Measurements from ENCODE around the gene ZFHX2.

The ZFHX2 gene

GRCh38 chr14:23572524-23572828 is 20.9 kb upstream of the ZFHX2 start:
- no peak for DNase-seq

DNA sequence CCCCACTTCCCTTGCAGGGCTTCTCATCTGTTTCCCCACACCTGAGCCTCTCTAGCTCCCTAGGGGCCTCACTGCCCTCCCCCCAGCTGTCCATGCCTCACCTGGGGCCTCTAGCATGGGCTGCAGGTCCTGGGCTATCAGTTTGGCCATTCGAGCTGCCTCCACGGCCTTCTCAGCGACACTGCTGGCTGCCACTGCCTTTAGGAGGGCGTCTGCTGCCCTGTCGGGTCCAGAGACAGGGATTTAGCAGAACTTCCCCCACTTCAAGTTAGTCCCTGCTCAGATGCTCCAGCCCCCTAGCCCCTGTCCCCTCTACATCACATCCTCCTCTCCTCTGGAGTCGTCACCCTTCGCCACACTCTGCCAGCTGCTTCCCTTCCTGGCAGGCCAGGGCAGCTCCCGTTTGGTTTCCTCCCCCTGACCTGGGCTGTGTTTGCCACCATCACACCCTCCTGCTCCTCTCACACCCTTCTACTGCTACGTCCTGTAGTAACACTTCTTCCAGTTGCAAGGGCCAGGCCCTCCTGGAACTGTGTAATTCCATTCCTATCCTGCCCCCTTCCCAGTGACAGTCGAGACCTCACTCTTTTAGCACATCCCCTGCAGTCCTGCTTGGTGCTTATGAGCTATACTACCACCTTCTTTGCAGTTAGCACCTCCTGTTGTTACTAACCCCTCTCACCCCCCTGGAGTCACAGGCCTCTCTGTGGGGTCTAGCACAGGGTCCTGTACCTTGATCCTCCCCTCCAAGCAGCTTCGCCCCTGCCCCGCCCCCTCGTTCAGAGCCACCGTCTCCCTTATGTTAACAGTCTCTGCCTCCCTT is 20.3 kb upstream of the ZFHX2 start:
- DNase-seq, result peak; percentile 13

DNA sequence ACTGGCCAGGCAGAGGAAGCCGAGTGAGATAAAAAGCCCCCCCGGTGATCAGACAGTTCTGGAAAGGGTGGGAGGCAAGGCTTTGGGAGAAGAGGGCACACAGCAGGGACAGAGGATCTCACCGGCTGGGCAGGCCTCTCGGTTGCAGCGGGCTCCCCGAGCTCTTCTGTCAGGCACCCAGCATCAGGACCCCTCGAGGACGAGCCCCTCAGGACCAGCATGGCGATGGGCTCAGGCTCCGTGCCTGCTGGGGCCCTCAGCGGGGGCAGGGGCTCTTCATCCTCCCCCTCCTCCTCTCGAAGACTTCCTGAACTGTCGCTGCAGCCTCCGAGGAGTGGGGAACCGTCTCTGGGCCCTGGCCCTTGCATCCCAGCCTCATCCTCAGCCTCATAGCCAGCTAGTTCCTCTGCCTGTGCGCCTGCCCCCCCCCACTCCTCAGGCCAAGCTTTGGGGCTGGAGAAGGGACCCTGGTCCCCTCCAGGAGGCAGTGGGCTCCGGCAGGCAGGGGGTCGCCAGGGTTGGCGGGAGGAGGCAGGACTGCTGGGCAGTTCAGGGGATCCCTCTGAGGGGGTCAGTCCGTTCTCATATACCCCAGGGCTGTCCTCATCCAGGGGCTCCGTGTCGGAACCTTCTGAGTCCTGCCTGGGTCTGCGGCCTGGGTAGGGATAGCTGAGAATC is 19.4 kb upstream of the ZFHX2 start:
- DNase-seq, result no peak

- peak; percentile 95 for DNase-seq
These were observed 18.0 kb upstream of the ZFHX2 start for GRCh38 chr14:23569443-23570151.

- DNase-seq, result peak; percentile 22
These were observed 17.2 kb upstream of the ZFHX2 start for GRCh38 chr14:23568600-23569331.

DNA sequence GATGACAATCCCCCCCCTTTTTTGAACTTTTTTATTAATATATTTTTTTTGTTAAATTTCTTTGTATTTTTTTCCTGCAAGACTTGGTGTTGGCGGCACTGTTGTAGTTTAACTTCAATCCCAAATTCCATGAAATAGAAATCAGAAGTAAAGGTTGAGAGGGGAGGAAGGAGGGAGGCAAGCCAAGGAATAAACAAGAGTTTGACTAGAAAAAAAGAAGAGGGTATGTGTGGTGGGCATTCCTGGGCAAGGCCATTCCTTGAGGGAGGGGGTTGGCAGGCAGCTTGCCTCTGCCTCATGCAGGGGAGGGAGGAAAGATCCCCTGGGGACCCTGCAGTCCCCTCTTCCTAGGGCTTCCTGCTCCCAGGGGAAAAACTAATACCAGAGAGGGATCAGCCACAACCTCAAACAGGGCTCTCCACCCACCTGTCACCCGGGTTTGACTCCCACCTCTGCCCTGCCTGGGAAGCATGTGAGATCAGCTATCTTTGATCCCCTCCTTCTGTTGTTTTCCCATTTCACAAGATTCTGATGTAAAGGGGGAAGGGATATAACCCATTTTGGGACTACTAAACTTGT is 16.5 kb upstream of the ZFHX2 start:
- DNase-seq, result peak; percentile 44

DNA sequence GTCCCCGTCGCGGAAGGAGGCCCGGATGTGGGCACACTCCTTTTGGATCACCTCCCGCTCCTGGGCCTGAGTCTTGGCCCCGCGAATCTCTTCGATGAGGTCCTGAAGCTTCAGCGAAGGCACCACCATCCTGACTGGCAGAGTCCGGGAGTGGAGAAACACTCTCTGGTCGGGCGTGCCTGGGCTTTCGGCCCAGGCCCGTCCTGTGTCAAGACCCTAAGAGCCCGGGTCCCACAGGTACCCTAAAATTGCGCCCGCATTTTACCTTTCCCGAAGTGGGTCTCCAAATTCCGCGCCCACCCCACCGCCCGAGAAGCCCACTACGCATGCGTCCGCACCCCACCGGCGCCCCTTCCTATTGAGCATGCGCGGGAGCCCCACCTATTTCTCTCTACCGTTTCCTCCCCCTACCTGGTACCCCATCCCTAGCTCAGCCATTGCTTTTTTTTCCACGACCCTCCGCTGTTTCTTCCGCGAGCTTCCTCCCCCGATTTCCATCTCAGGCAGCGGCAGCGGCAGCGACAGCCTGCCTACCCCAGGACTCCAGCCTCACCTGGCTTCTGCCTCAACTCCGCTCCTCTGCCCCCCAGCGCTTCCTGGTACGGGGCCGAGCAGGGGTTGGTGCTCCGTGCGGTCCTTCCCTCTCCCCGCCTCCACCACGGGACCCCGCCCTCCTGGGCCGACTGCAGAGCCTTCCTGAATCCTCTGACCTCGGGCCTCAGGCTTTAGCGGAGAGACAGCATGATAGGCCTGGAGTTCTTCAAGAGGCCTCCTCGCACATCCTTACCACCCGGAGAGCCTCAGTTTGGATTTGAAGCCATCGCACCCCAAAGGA is 15.8 kb upstream of the ZFHX2 start, which contains the start of gene AP1G2:
AP1G2 (minus strand) TSS at position 606 of the 835 bp plus-strand sequence; CDS start at position 129, 477 bp downstream.
- peak; percentile 85 for DNase-seq

DNA sequence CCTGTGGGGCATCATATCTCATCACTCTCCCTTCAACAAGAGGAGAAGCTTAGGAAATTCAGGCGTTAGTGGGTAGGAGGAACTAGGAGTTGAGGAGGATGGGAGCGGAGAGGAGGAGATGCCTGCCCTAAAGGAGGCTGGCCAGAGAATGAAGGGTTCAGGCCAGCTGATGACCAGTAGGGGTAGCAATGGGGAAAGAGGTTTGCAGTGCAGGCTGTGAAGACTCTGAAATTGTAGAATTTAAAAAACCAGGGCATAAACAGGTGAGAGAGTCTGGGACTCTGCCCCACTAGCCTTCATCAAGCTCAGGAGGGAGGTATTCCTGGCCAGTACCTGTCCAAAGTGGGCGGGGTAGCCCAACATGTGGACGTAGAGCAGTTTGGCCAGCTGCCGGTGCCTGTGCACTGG is 15.2 kb upstream of the ZFHX2 start:
- no peak for DNase-seq

- no peak for DNase-seq
These were observed 14.7 kb upstream of the ZFHX2 start for GRCh38 chr14:23566112-23566777.

DNA sequence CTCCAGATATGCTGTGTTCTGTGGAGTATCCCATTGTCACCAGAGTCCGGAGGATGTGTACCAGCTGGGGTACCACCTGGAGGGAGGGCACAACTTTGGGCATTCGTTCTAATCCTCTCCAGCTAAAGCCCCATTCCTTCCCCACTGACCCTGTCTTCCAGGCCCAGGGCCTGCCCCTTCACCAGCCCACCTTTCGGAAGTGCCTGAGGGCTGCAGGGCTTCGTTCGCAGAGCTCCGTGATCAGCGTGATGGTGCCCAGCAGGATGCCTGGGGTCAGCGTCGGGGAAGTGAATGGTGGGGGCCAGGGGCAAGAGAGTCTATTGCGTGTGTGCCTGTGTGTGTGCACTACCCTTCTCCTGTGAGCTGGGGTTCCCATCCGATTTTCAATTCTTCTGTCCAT is 14.1 kb upstream of the ZFHX2 start:
- no peak for DNase-seq

GRCh38 chr14:23564876-23565275 is 13.3 kb upstream of the ZFHX2 start:
- no peak for DNase-seq

GRCh38 chr14:23564181-23564812 is 12.7 kb upstream of the ZFHX2 start:
- DNase-seq, result no peak

- DNase-seq, result no peak
These were observed 12.1 kb upstream of the ZFHX2 start for GRCh38 chr14:23563473-23564180.

- DNase-seq, result peak; percentile 70
These were observed 11.4 kb upstream of the ZFHX2 start for GRCh38 chr14:23562822-23563472.

- DNase-seq, result no peak
These were observed 10.6 kb upstream of the ZFHX2 start for GRCh38 chr14:23561873-23562821.

DNA sequence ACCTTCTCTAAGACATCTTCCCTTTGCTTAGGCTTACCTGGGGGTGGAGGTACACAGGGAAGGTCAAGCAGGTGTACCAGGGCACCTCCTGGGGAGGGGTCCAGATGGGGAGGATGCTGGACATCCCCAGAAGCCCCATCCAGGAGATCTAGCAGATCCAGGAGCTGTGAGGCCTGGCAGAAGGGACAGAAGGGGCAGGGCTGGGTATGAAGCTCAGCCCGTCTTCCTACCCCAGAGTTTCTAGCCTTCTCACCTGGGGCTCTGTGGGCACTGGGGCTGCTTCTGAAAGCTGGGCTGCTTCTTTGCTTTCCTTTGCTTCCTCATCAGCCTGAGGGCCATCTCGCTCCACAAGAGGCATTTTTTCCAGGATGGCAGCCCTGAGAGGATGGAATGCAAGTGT is 9.7 kb upstream of the ZFHX2 start:
- DNase-seq, result no peak

DNA sequence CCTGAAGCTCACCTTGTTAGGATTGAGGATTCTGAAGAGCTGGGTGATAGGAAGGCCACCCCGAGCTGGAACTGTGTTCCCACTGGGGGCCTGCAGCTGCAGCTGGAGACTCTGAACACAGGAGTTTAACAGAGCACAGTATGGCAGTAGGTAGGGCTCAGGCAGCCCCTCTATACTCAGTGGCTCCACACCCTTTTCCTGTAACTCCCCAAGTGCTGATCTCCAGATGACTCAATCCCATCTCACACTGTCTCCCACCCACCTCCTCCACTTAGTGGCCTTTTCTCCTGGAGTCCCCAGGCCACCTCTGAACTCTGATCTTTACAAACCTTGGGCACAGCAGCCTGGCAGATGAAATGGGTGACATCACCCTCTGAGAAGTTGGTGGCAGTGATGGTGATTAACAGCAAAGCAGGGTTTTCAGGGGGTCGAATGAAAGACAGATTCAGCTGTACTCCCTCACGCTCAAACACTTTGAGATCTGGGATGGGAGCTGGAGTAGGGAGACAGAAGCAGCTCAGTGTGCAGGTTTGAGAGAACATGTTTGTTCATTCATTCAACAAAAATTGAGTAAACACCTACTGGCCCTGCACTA is 8.5 kb upstream of the ZFHX2 start:
- no peak for DNase-seq

All from NCI-H2171 (cell line).